ENCODE data around the gene SLC22A5. TPM values are rescaled to one million over a fixed set of nuclear protein-coding genes. Genes with fewer than 3 reads are reported as not detected.
A peak's percentile ranks its signal among the peaks of the same experiment; 100 is the strongest.

Gene SLC22A5

GRCh38 chr5:132438917-132439316, 69.4 kb downstream of the SLC22A5 start:
- Histone ChIP-seq H3K4me3 (ENCODE audit: insufficient read depth in 1 of 2, low read depth in 1 of 2, low read length in 2 of 2) (peak overlapping the region in 1 of 2 experiments; percentile 52), H3K9me3 (ENCODE audit: control insufficient read depth, low read length) (no peaks in the 10 kb centered on the region), H2BK120ac (ENCODE audit: low read depth, low read length) (peak overlapping the region; percentile 74), H2BK12ac (ENCODE audit: low read length in 2 of 2) (peak overlapping the region; percentile 18 to 100), H3K23ac (ENCODE audit: low read length in 2 of 2) (peak overlapping the region in 1 of 2 experiments; percentile 70), H2AFZ (ENCODE audit: low read depth, low read length) (no peak overlapping the region), H2AK5ac (ENCODE audit: low read length, severe bottlenecking) (peak overlapping the region; percentile 63), H3K14ac (ENCODE audit: low read length in 2 of 2) (no peak overlapping the region), H3K4ac (ENCODE audit: low read depth in 1 of 2, low read length in 2 of 2) (peak overlapping the region; percentile 64 to 68), H3K27me3 (ENCODE audit: control insufficient read depth in 1 of 2, insufficient read depth in 1 of 2, low read length in 2 of 2) (no peaks in the 10 kb centered on the region), H3K9ac (ENCODE audit: low read length) (peak overlapping the region; percentile 81), H4K8ac (ENCODE audit: low read length) (peak overlapping the region; percentile 9), H3K36me3 (ENCODE audit: control insufficient read depth in 1 of 2, insufficient read depth in 2 of 2, low read depth in 1 of 2, low read length in 2 of 2) (peaks cover 1 to 13% of the 10 kb centered on the region in 2 experiments), H3K18ac (ENCODE audit: low read depth in 1 of 2, low read length in 2 of 2) (peak overlapping the region; percentile 38 to 98), H4K91ac (ENCODE audit: low read length) (peak overlapping the region; percentile 55), H3K27ac (ENCODE audit: low read length, poor library complexity, severe bottlenecking) (peak overlapping the region; percentile 21), H2BK15ac (ENCODE audit: low read depth, poor library complexity, severe bottlenecking) (no peak overlapping the region), H3K79me1 (replicated peaks; ENCODE audit: low read length, poor library complexity, severe bottlenecking) (peaks cover 20% of the 10 kb centered on the region), H2BK5ac (ENCODE audit: low read depth, low read length, poor library complexity, severe bottlenecking) (peak overlapping the region; percentile 40), H3K4me1 (ENCODE audit: control insufficient read depth, insufficient read depth, low read depth, low read length) (peaks cover 17% of the 10 kb centered on the region), H3K4me2 (ENCODE audit: low read length, poor library complexity, severe bottlenecking) (no peak overlapping the region)
- WGBS = 97% methylated on average over 4 of the region's 4 CpGs
- DNase-seq = peak; percentile 18

- H2BK5ac ChIP-seq (ENCODE audit: low read depth, low read length, poor library complexity, severe bottlenecking) = no peak overlapping the region
- H3K4ac ChIP-seq (ENCODE audit: low read depth in 1 of 2, low read length in 2 of 2) = peak overlapping the region in 1 of 2 experiments; percentile 84
- H2AFZ ChIP-seq (ENCODE audit: low read depth, low read length) = no peak overlapping the region
- peak overlapping the region; percentile 81 for H3K9ac ChIP-seq (ENCODE audit: low read length)
- H3K9me3 ChIP-seq (ENCODE audit: control insufficient read depth, low read length) = no peaks in the 10 kb centered on the region
- peak overlapping the region; percentile 37 to 97 for H3K18ac ChIP-seq (ENCODE audit: low read depth in 1 of 2, low read length in 2 of 2)
- H2BK15ac ChIP-seq (ENCODE audit: low read depth, poor library complexity, severe bottlenecking) = peak overlapping the region; percentile 55
- peaks cover 5 to 11% of the 10 kb centered on the region in 2 experiments for H3K36me3 ChIP-seq (ENCODE audit: control insufficient read depth in 1 of 2, insufficient read depth in 2 of 2, low read depth in 1 of 2, low read length in 2 of 2)
- 22% methylated on average over 6 of the region's 7 CpGs for WGBS
- H2BK120ac ChIP-seq (ENCODE audit: low read depth, low read length) = peak overlapping the region; percentile 22
- peaks cover 24% of the 10 kb centered on the region for H3K79me1 ChIP-seq (replicated peaks; ENCODE audit: low read length, poor library complexity, severe bottlenecking)
- peaks cover 17% of the 10 kb centered on the region for H3K4me1 ChIP-seq (ENCODE audit: control insufficient read depth, insufficient read depth, low read depth, low read length)
- peak overlapping the region; percentile 85 for H4K91ac ChIP-seq (ENCODE audit: low read length)
- peak overlapping the region; percentile 20 for H4K8ac ChIP-seq (ENCODE audit: low read length)
- H3K4me3 ChIP-seq (ENCODE audit: insufficient read depth in 1 of 2, low read depth in 1 of 2, low read length in 2 of 2) = peak overlapping the region in 1 of 2 experiments; percentile 52
- no peak overlapping the region for H3K4me2 ChIP-seq (ENCODE audit: low read length, poor library complexity, severe bottlenecking)
- peak overlapping the region; percentile 66 for H3K27ac ChIP-seq (ENCODE audit: low read length, poor library complexity, severe bottlenecking)
- peak overlapping the region; percentile 76 to 98 for H2BK12ac ChIP-seq (ENCODE audit: low read length in 2 of 2)
- peak overlapping the region in 1 of 2 experiments; percentile 23 for H3K23ac ChIP-seq (ENCODE audit: low read length in 2 of 2)
- H2AK5ac ChIP-seq (ENCODE audit: low read length, severe bottlenecking) = no peak overlapping the region
- H3K14ac ChIP-seq (ENCODE audit: low read length in 2 of 2) = peak overlapping the region in 1 of 2 experiments; percentile 95
- peak; percentile 98 for DNase-seq
- H3K27me3 ChIP-seq (ENCODE audit: control insufficient read depth in 1 of 2, insufficient read depth in 1 of 2, low read length in 2 of 2) = no peaks in the 10 kb centered on the region
Observed at GRCh38 chr5:132439521-132440089, 70.1 kb downstream of the SLC22A5 start.

- Histone ChIP-seq H3K14ac (ENCODE audit: low read length in 2 of 2) (no peak overlapping the region), H2BK5ac (ENCODE audit: low read depth, low read length, poor library complexity, severe bottlenecking) (no peak overlapping the region), H2AFZ (ENCODE audit: low read depth, low read length) (no peak overlapping the region), H3K27me3 (ENCODE audit: control insufficient read depth in 1 of 2, insufficient read depth in 1 of 2, low read length in 2 of 2) (no peaks in the 10 kb centered on the region), H2BK15ac (ENCODE audit: low read depth, poor library complexity, severe bottlenecking) (peak overlapping the region; percentile 6), H2BK120ac (ENCODE audit: low read depth, low read length) (no peak overlapping the region), H2AK5ac (ENCODE audit: low read length, severe bottlenecking) (no peak overlapping the region), H4K8ac (ENCODE audit: low read length) (peak overlapping the region; percentile 7), H2BK12ac (ENCODE audit: low read length in 2 of 2) (no peak overlapping the region), H3K4me1 (ENCODE audit: control insufficient read depth, insufficient read depth, low read depth, low read length) (peaks cover 10% of the 10 kb centered on the region), H3K4ac (ENCODE audit: low read depth in 1 of 2, low read length in 2 of 2) (no peak overlapping the region), H3K4me2 (ENCODE audit: low read length, poor library complexity, severe bottlenecking) (no peak overlapping the region), H3K9ac (ENCODE audit: low read length) (no peak overlapping the region), H4K91ac (ENCODE audit: low read length) (peak overlapping the region; percentile 14), H3K23ac (ENCODE audit: low read length in 2 of 2) (no peak overlapping the region), H3K18ac (ENCODE audit: low read depth in 1 of 2, low read length in 2 of 2) (peak overlapping the region in 1 of 2 experiments; percentile 1), H3K27ac (ENCODE audit: low read length, poor library complexity, severe bottlenecking) (no peak overlapping the region), H3K9me3 (ENCODE audit: control insufficient read depth, low read length) (no peaks in the 10 kb centered on the region), H3K36me3 (ENCODE audit: control insufficient read depth in 1 of 2, insufficient read depth in 2 of 2, low read depth in 1 of 2, low read length in 2 of 2) (peaks cover 4 to 8% of the 10 kb centered on the region in 2 experiments), H3K79me1 (replicated peaks; ENCODE audit: low read length, poor library complexity, severe bottlenecking) (peaks cover 19% of the 10 kb centered on the region), H3K4me3 (ENCODE audit: insufficient read depth in 1 of 2, low read depth in 1 of 2, low read length in 2 of 2) (no peak overlapping the region)
- DNase-seq = no peak
- WGBS = 85% methylated on average over 7 of the region's 7 CpGs
Observed at GRCh38 chr5:132444061-132444460, 74.6 kb downstream of the SLC22A5 start.

Small RNA genes lying within 50 kb of the gene (small RNA-seq; reads per million reads assigned to genes)
- not detected for gene MIR3936 (ENCODE audit: low read depth)

Measured in mesenchymal stem cell (in vitro differentiated cells and primary cell).